Measurements from ENCODE around the gene SIX3.

SIX3 gene

DNA sequence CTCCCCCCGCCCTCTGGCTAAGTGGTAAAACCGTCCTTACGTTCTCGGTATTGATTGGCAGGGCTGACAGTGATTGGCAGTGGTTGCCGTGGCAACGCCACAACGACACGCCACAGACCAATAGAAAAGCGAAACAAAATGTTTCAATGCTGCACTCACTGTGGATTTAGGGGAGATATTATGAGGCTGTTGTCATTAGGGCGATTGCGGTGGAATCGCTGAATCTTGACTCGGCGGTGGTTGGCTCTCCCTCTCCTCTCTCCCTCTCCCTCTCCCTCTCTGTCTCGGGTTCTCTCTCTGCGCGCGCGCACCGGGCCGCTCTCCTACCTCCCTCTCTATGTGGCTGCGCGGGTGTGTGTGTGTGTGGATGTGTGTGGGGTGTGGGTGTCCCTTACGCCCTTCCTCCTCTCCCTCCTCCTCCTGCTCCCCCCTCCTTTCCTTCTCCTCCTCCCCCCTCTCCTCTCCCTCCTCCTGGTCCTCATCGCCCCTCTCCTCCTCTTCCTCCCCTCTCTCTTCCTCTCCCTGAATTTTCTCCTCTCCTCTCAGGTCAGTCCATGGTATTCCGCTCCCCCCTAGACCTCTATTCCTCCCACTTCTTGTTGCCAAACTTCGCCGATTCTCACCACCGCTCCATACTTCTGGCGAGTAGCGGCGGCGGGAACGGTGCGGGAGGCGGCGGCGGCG, at the start of gene SIX3:
TSS of gene SIX3 (plus strand) at position 152 of the 684 bp plus-strand sequence. CDS start at position 555, 403 bp downstream.
- no peak within 1 kb of the TSS for H3K27ac Mint-ChIP-seq
- intact Hi-C loops (cut with micrococcal nuclease) = no loop called here
- no peaks in the 10 kb centered on the region for H3K9me3 Mint-ChIP-seq
- H3K36me3 Mint-ChIP-seq (ENCODE audit: low read depth) = no peaks in the 10 kb centered on the region
- peaks cover 52% of the 10 kb centered on the region for H3K4me1 Mint-ChIP-seq (ENCODE audit: low read depth)
- H3K27me3 Mint-ChIP-seq = peaks cover 92% of the 10 kb centered on the region
- peak within 1 kb of the TSS; percentile 70 for H3K4me3 Mint-ChIP-seq

DNA sequence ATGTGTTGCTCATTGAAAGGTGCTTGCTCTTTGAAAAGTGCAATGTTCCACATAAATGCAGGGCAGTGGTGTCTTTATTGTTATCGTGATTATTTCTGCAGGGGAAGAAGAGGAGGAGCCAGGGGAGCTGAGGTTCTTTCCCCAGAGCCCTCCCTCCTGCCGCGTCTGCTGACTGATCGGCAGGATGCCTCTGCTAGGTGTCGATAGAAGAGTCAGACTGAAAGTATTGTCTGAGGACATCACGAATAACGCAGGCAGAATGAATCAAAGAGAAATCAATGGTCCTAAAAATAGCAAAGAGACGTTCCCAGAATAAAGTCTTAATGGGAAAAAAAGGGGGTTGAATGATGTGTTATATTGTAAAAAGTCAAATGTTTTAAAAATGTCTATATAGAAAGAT, 47.4 kb upstream of the SIX3 start:
- Mint-ChIP-seq H3K4me1 (ENCODE audit: low read depth) (no peaks in the 10 kb centered on the region), H3K27ac (no peak overlapping the region), H3K4me3 (no peak overlapping the region), H3K27me3 (peaks cover 6% of the 10 kb centered on the region), H3K9me3 (peaks cover 32% of the 10 kb centered on the region), H3K36me3 (ENCODE audit: low read depth) (no peaks in the 10 kb centered on the region)
- intact Hi-C loops (cut with micrococcal nuclease) = no loop called here

DNA sequence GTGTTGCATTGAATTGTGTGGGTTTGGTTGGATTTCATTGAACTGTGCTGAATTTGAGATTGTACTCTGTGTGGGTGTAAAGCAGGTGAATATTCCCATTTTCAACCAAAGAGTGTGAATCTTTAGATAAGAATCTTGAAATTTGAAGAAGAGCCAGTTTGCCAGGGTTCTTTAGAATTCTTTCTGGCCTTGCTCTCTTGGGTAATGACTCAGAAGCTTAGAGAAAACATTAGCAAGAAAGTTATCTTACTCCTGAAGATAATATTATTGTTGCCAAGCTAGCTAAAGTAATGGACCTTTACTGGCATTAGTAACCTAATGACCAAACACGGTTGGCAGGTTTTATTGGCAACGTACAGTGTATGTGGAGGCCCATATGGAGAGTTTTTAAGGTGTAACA, 46.4 kb upstream of the SIX3 start:
- Mint-ChIP-seq H3K4me1 (ENCODE audit: low read depth) (no peaks in the 10 kb centered on the region), H3K36me3 (ENCODE audit: low read depth) (no peaks in the 10 kb centered on the region), H3K9me3 (peaks cover 32% of the 10 kb centered on the region), H3K27me3 (peaks cover 9% of the 10 kb centered on the region), H3K4me3 (no peak overlapping the region), H3K27ac (no peak overlapping the region)
- intact Hi-C loops (cut with micrococcal nuclease) = no loop called here

DNA sequence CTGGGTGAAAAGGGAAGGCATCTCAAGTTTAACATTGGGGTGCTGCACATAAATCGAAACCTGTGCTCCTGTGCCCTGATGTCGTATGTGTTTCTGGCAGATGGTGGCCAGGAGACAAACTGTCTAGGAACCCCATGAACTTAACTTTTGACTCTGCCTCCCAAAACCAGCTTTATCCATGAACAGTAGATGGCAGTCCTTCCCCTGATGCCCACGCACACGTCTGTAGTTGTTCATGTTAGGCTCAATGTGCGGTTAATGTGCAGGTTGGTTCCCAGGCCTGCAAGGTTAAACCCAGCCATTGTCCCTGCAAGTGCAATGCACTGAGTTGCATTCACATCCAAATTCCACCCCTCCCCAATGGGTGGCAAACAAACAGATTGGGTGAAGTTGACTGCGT, 44.1 kb upstream of the SIX3 start:
- Mint-ChIP-seq H3K27ac (no peak overlapping the region), H3K36me3 (ENCODE audit: low read depth) (no peaks in the 10 kb centered on the region), H3K4me3 (no peak overlapping the region), H3K9me3 (peaks cover 15% of the 10 kb centered on the region), H3K4me1 (ENCODE audit: low read depth) (no peaks in the 10 kb centered on the region), H3K27me3 (peaks cover 24% of the 10 kb centered on the region)
- intact Hi-C loops (cut with micrococcal nuclease) = no loop called here

DNA sequence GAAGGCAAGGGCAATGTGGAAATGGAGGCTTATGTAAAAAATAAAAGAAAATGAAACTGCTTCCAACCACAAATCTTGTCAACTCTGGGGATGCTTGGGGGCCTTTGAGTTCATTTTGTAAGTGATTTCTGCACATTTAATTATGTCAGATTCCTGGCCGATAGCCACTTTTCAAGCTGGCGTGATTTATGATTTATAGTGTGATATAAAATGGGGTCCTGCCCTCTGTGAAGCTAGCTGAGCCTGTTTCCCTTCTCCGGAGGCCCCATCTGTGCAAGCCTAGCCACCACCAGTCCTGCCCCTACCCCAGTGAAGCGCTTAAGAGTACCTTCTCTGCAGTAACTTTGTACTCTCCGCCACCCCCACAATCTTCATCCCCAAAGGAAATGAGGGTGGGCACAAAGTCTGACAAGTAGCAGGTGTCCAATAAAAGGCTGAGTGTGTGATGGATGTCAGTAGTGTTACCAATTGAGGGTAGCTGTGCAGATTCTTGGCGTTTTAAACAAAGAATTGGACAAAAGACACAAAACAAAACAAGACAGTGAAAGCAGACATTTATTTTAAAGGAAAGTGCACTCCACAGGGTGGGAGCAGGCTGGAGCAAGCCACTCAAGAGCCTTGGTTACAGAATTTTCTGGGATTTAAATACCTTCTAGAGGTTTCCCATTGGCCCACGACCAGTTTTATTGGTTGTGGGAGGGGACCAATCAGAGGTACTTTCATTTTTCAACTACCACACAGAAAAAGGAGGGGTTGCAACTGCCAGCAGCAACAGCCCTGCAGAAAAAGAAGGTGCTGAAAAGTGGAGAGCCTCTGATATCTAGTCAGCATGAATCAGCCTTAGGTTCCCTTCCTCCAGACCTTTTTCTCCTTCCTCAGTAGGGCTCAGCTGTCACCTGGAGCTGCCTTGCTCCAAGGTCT, 39.0 kb upstream of the SIX3 start:
- Mint-ChIP-seq H3K36me3 (ENCODE audit: low read depth) (no peaks in the 10 kb centered on the region), H3K9me3 (no peaks in the 10 kb centered on the region), H3K27ac (no peak overlapping the region), H3K4me1 (ENCODE audit: low read depth) (no peaks in the 10 kb centered on the region), H3K27me3 (peaks cover 35% of the 10 kb centered on the region), H3K4me3 (no peak overlapping the region)
- intact Hi-C loops (cut with micrococcal nuclease) = no loop called here

DNA sequence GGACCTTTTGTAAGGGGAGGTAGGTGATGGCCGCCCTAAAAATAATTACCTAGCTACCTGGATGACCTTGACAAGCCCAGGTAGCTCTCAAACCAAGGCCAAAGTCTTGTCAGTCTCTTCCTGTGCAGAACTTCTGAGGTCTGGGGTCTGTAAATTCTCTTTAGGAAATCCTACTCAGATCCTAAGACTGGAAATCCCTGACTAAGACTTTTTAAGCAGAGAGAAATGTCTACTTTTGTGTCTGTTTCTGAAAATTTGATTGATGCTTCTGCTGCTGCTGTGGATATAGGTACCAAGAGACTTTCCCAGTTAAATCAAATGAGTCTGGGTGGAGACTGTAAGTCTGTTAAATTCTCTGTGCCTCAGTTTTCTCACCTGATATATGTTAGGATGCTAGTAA, 36.9 kb upstream of the SIX3 start:
- H3K9me3 Mint-ChIP-seq = no peaks in the 10 kb centered on the region
- H3K27me3 Mint-ChIP-seq = peaks cover 43% of the 10 kb centered on the region
- intact Hi-C loops (cut with micrococcal nuclease) = no loop called here
- H3K4me3 Mint-ChIP-seq = no peak overlapping the region
- H3K36me3 Mint-ChIP-seq (ENCODE audit: low read depth) = no peaks in the 10 kb centered on the region
- H3K27ac Mint-ChIP-seq = no peak overlapping the region
- no peaks in the 10 kb centered on the region for H3K4me1 Mint-ChIP-seq (ENCODE audit: low read depth)

DNA sequence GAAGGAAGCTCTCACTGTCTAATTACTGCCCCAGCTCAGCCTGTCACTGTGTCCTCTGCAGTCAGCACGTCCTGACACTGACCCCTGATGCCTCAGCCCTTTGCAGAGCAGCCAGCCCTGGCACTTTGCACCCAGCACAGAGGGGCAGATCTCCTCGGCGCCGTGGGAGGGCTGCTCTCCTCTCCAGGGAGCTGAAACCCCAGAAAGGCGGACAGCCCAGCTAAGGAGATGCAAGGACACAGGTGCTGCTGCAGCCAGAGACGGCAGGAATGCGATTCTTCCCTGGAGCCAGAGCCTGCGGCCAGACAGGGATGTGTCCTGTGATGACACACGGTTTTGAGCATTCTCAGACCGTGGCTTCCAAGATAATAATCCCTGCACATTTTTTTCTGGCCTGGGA, 34.5 kb upstream of the SIX3 start:
- H3K36me3 Mint-ChIP-seq (ENCODE audit: low read depth) = no peaks in the 10 kb centered on the region
- H3K4me3 Mint-ChIP-seq = no peak overlapping the region
- H3K9me3 Mint-ChIP-seq = peaks cover 20% of the 10 kb centered on the region
- H3K27ac Mint-ChIP-seq = no peak overlapping the region
- intact Hi-C loops (cut with micrococcal nuclease) = no loop called here
- peaks cover 33% of the 10 kb centered on the region for H3K27me3 Mint-ChIP-seq
- no peaks in the 10 kb centered on the region for H3K4me1 Mint-ChIP-seq (ENCODE audit: low read depth)

DNA sequence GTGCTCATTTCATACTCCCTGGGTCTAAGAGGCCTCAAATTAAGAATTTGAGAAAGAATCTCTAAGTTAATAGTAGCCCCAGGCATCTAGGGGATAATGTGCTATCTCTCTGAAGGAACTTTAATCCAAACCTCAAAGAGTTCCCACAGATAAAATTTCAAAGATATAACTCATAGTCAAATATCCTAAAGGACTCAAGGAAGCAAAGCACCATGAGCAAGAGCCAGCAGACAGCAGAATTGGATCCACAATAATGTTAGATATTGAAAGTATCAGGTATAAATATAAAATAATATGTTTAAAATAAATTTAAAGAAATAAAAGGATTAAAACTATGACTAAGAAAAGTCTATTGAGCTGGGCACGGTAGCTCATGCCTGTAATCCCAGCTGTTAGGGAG, 31.7 kb upstream of the SIX3 start:
- H3K36me3 Mint-ChIP-seq (ENCODE audit: low read depth) = no peaks in the 10 kb centered on the region
- H3K27me3 Mint-ChIP-seq = peaks cover 29% of the 10 kb centered on the region
- H3K4me1 Mint-ChIP-seq (ENCODE audit: low read depth) = no peaks in the 10 kb centered on the region
- H3K4me3 Mint-ChIP-seq = no peak overlapping the region
- H3K27ac Mint-ChIP-seq = no peak overlapping the region
- peaks cover 20% of the 10 kb centered on the region for H3K9me3 Mint-ChIP-seq
- intact Hi-C loops (cut with micrococcal nuclease) = no loop called here

DNA sequence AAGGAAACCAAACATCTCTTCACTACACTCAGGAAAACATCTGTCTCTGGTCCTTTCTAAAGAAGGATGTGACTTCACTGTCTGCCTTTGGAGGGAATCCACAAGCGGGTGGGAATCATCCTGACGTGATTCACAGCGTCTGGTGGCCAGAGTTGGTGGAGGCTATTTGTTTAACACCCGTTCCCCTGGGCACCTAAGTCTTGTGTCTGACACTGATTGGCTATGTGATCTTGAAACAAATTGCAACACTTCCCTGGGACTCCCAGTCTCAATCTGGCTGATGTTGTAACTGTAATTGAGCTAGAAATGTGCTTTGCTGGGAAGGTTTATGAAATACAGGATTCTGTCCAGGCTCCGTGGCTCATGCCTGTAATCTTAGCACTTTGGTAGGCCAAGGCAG, 28.8 kb upstream of the SIX3 start:
- Mint-ChIP-seq H3K36me3 (ENCODE audit: low read depth) (no peaks in the 10 kb centered on the region), H3K4me3 (no peak overlapping the region), H3K9me3 (peaks cover 20% of the 10 kb centered on the region), H3K27me3 (peaks cover 26% of the 10 kb centered on the region), H3K27ac (no peak overlapping the region), H3K4me1 (ENCODE audit: low read depth) (no peaks in the 10 kb centered on the region)
- intact Hi-C loops (cut with micrococcal nuclease) = no loop called here

DNA sequence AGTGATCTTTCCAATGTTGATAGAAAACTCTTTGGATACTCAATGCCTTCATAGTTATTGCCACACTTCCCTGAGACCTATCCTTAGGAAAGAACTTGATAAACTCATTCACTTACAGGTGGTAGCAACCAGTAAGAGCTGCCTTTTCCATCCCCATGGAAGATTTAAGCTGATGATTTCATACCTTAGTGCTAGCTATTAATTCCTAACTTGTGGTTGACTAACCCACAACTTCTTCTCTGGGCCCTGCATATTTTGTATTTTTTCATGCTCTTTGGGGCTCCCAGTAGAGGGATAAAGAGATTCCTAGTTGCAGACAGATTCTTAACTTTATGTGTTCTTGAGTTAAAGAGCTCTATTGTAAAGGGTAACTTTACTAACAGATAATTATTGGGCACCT, 25.2 kb upstream of the SIX3 start:
- no peak overlapping the region for H3K27ac Mint-ChIP-seq
- intact Hi-C loops (cut with micrococcal nuclease) = no loop called here
- H3K4me1 Mint-ChIP-seq (ENCODE audit: low read depth) = no peaks in the 10 kb centered on the region
- H3K27me3 Mint-ChIP-seq = peaks cover 41% of the 10 kb centered on the region
- H3K36me3 Mint-ChIP-seq (ENCODE audit: low read depth) = no peaks in the 10 kb centered on the region
- H3K9me3 Mint-ChIP-seq = peaks cover 4% of the 10 kb centered on the region
- H3K4me3 Mint-ChIP-seq = no peak overlapping the region

DNA sequence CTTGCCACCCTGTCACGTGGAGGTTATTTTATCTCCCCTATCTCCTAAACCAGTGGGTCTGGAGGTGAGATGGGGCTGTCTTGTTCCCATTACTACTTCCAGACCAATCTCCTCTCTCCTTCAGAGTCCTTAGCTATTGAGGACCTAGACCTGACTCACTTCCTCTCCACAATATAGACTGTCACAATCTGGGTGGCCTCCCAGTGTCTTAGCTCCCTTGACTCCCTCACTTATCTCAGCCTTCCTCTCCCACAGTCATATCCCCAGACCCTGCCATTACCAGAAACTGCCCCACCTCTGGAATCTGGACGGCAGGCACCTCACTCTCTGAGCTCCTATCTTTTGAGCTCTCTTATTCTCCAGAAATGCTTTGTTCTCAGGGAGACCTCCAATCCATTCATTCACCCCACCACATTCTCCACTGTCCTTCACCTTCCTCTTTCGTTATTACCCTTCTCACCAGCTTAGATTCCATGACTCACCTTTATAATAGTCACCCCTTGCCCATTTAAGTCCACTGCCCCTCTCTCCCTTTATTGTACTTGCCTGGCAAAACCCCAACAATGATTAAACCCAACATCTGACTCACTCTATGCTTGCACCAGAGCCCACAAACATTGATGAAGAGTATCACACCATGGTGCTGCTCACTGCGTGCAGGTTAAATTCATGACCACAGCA, 23.3 kb upstream of the SIX3 start:
- Mint-ChIP-seq H3K36me3 (ENCODE audit: low read depth) (no peaks in the 10 kb centered on the region), H3K27me3 (peaks cover 48% of the 10 kb centered on the region), H3K4me3 (no peak overlapping the region), H3K9me3 (no peaks in the 10 kb centered on the region), H3K4me1 (ENCODE audit: low read depth) (no peaks in the 10 kb centered on the region), H3K27ac (no peak overlapping the region)
- intact Hi-C loops (cut with micrococcal nuclease) = no loop called here

DNA sequence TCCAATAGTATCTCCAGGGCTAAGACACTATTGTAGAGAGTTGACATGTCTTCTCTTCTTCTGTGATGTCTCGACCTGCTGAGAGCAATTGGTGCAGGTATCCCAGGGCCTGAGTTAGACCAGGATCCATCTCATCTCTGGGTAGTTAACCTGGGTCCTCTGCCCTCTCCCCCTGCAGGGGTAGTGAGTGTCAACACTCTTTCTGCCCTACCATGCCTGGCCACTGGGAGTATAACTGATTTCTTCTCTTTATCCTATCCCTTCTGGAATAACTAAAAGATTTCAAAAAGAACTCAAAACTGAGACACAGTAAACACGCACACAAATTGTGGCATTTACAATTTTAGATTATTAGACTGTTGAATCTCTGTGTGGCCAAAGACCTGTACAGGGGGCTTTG, 20.8 kb upstream of the SIX3 start:
- H3K27me3 Mint-ChIP-seq = peaks cover 69% of the 10 kb centered on the region
- no peaks in the 10 kb centered on the region for H3K9me3 Mint-ChIP-seq
- intact Hi-C loops (cut with micrococcal nuclease) = no loop called here
- no peak overlapping the region for H3K4me3 Mint-ChIP-seq
- no peaks in the 10 kb centered on the region for H3K36me3 Mint-ChIP-seq (ENCODE audit: low read depth)
- no peaks in the 10 kb centered on the region for H3K4me1 Mint-ChIP-seq (ENCODE audit: low read depth)
- H3K27ac Mint-ChIP-seq = no peak overlapping the region

DNA sequence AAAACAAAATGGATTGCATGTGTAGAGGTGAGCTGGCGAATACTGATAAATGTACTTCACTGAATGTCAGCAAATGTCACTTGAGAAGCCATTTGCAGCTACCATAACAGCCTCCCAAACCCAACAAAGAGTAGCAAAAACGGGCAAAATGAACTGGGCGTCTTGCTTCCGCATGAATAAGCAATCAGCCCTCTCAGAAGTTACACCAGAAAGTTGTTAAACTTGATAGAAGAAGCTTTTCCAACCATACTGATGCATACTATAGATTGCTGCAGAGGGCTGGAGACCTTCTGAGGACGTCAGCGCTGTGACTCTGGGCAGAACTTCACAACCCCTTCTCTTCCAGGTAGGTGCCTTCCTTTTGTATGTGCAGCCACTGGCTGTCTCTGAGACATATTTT, 18.7 kb upstream of the SIX3 start:
- intact Hi-C loops (cut with micrococcal nuclease) = no loop called here
- Mint-ChIP-seq H3K36me3 (ENCODE audit: low read depth) (no peaks in the 10 kb centered on the region), H3K27me3 (peaks cover 72% of the 10 kb centered on the region), H3K27ac (no peak overlapping the region), H3K9me3 (no peaks in the 10 kb centered on the region), H3K4me3 (no peak overlapping the region), H3K4me1 (ENCODE audit: low read depth) (no peaks in the 10 kb centered on the region)

DNA sequence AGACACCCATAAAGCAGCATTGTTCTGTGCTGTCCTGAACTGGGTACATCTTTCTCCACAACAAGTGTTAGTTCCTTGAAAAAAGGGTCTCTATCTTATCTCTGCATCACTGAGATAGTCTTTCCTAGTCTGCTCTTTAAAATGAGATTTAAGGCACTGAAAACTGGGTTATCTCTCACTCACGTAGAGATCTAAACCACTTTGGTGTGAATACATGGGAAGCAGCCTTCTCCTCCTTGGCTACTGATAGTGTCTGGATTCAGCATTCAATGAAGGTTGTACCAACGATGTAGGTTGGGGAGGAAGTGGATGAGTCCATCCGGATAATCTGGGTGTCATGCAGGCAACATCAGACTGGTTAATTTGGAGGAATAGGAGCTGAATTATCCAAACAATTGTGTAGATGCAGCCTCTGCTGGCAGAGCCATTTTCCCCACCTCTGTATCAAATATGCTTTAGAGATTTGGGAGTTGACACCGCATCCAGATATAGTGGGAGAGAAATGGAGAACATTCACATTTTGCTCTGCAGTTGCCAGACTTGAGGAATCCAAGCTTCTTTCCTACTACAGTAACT, 15.9 kb upstream of the SIX3 start:
- H3K36me3 Mint-ChIP-seq (ENCODE audit: low read depth) = no peaks in the 10 kb centered on the region
- intact Hi-C loops (cut with micrococcal nuclease) = no loop called here
- no peaks in the 10 kb centered on the region for H3K9me3 Mint-ChIP-seq
- no peak overlapping the region for H3K4me3 Mint-ChIP-seq
- peaks cover 77% of the 10 kb centered on the region for H3K27me3 Mint-ChIP-seq
- no peaks in the 10 kb centered on the region for H3K4me1 Mint-ChIP-seq (ENCODE audit: low read depth)
- H3K27ac Mint-ChIP-seq = no peak overlapping the region

Data from dendritic cell treated with granulocyte-macrophage colony-stimulating factor and Interleukin-4, amounts not matched to agents 40 ng/mL and 50 ng/mL, for 4 days (primary cell).